Ishikawa (cell line): Measurements from ENCODE around the gene DSG4.

Source experiments
- CEBPB ChIP-seq: IDR thresholded peaks from 2 replicates; pipeline ENCODE4 v1.6.1; 2012
- CREB1 ChIP-seq: IDR thresholded peaks from 2 replicates; pipeline ENCODE4 v1.6.1; 2012; ENCODE audit warnings: low read depth
- EP300 ChIP-seq: IDR thresholded peaks from 2 replicates; pipeline ENCODE4 v1.6.1; 2012; ENCODE audit warnings: borderline replicate concordance
- FOXM1 ChIP-seq: IDR thresholded peaks from 2 replicates; pipeline ENCODE4 v1.6.1; 2012; ENCODE audit warnings: low read depth, borderline replicate concordance
- MAX ChIP-seq: IDR thresholded peaks from 2 replicates; pipeline ENCODE4 v1.6.1; 2012
- NFIC ChIP-seq: IDR thresholded peaks from 2 replicates; pipeline ENCODE4 v1.6.1; 2012
- RAD21 ChIP-seq: IDR thresholded peaks from 2 replicates; pipeline ENCODE4 v1.6.1; 2012; ENCODE audit warnings: low read depth
- REST ChIP-seq: IDR thresholded peaks from 2 replicates; pipeline ENCODE4 v1.6.1; 2012; ENCODE audit warnings: low read depth, mild to moderate bottlenecking
- TAF1 ChIP-seq: IDR thresholded peaks from 2 replicates; pipeline ENCODE4 v1.6.1; 2012; ENCODE audit warnings: low read depth, mild to moderate bottlenecking
- TCF12 ChIP-seq: IDR thresholded peaks from 2 replicates; pipeline ENCODE4 v1.6.1; 2012; ENCODE audit warnings: low read depth
- TEAD4 ChIP-seq: IDR thresholded peaks from 2 replicates; pipeline ENCODE4 v1.6.1; 2012
- YY1 ChIP-seq: IDR thresholded peaks from 2 replicates; pipeline ENCODE4 v1.6.1; 2012; ENCODE audit warnings: low read depth
- ZBTB7A ChIP-seq: IDR thresholded peaks from 2 replicates; pipeline ENCODE4 v1.6.1; 2012; ENCODE audit warnings: low read depth

- no peak for TF ChIP-seq REST
- no peak for TF ChIP-seq EP300
- no peak for TF ChIP-seq YY1
- no peak for TF ChIP-seq CREB1
- no peak for TF ChIP-seq FOXM1
- TF ChIP-seq TCF12 = no peak
- TF ChIP-seq TAF1 = no peak
- no peak for TF ChIP-seq RAD21
- no peak for TF ChIP-seq TEAD4
- TF ChIP-seq ZBTB7A = no peak
- no peak for TF ChIP-seq NFIC
- no peak for TF ChIP-seq MAX
- TF ChIP-seq CEBPB = no peak
These were observed 53.0 kb downstream of the DSG4 start for GRCh38 chr18:31429623-31430022.
